Stimulated activated CD8-positive, alpha-beta memory T cell treated with anti-CD3 and anti-CD28 coated beads, Interleukin-7, amount 100 ng/mL, for 24 hours (primary cell): ENCODE data around the gene BEST4.
"Not testable (repeated sequence)": the region's sequence is repeated elsewhere in the genome, so short reads cannot be mapped to it uniquely, and the experiment has no call there.

Experiments used
- DNase-seq: peaks from one replicate; pipeline ENCODE4 v3.0.0-alpha.2; 2020; ENCODE audit warnings: low read depth

Gene BEST4

GRCh38 chr1:44801491-44802305 is 13.7 kb upstream of the BEST4 start:
- DNase-seq: no peak

- peak; percentile 95 for DNase-seq
These were observed 12.0 kb upstream of the BEST4 start, which contains the start of gene PLK3 for GRCh38 chr1:44799770-44800584. TSS of gene PLK3 (plus strand) at chr1:44800377. CDS start at chr1:44800464, 87 bp downstream.

GRCh38 chr1:44798481-44799365 is 10.8 kb upstream of the BEST4 start:
- no peak for DNase-seq

- DNase-seq: not testable (repeated sequence)
These were observed 9.9 kb upstream of the BEST4 start for GRCh38 chr1:44797886-44798285.

GRCh38 chr1:44792736-44793502 is 4.9 kb upstream of the BEST4 start:
- no peak for DNase-seq

- no peak for DNase-seq
These were observed 3.2 kb upstream of the BEST4 start for GRCh38 chr1:44790968-44791801.

GRCh38 chr1:44787506-44787905 is 464 bp downstream of the BEST4 start:
- no peak for DNase-seq

GRCh38 chr1:44786841-44787426 is 1.0 kb downstream of the BEST4 start:
- DNase-seq: no peak

GRCh38 chr1:44786138-44786840 is 1.7 kb downstream of the BEST4 start:
- DNase-seq: no peak

- no peak for DNase-seq
These were observed 2.4 kb downstream of the BEST4 start for GRCh38 chr1:44785501-44786137.

GRCh38 chr1:44785029-44785380 is 3.0 kb downstream of the BEST4 start:
- no peak for DNase-seq

- DNase-seq: no peak
These were observed 3.6 kb downstream of the BEST4 start for GRCh38 chr1:44784094-44785028.

- no peak for DNase-seq
These were observed 4.3 kb downstream of the BEST4 start for GRCh38 chr1:44783697-44784093.

- no peak for DNase-seq
These were observed 7.3 kb downstream of the BEST4 start for GRCh38 chr1:44780583-44781121.

GRCh38 chr1:44778705-44779576 is 9.0 kb downstream of the BEST4 start:
- DNase-seq: no peak

- DNase-seq: no peak
These were observed 9.9 kb downstream of the BEST4 start for GRCh38 chr1:44777969-44778635.
